Tibial nerve (tissue), 4 donors: ENCODE data around the gene PEX11B. TPM values are rescaled to one million over a fixed set of nuclear protein-coding genes. Genes with fewer than 3 reads are reported as not detected.

Experiments used
- DNase-seq, 2 donors: peaks; one replicate each; pipeline ENCODE4 v3.0.0-alpha.2; 2019; ENCODE audit warnings: low spot score in 2 of 2
- H3K27ac ChIP-seq, 4 donors: fragments of 200-600 bp; sonication (generic) in 3 of 4; one replicate each; pipeline ENCODE4 v1.5.1; 2017 to 2019; ENCODE audit warnings: mild to moderate bottlenecking in 1 of 4
- H3K27me3 ChIP-seq, 2 donors: fragments of 200-600 bp; sonication (generic) in 1 of 2; one replicate each; pipeline versions ENCODE4 v1.5.1 to v1.6.0; 2017 to 2019
- H3K36me3 ChIP-seq, 3 donors: fragments of 200-600 bp; sonication (generic); one replicate each; pipeline ENCODE4 v1.5.1; 2018 to 2019
- H3K4me1 ChIP-seq, 4 donors: fragments of 200-600 bp; sonication (generic) in 3 of 4; one replicate each; pipeline ENCODE4 v1.5.1; 2017 to 2019
- H3K4me3 ChIP-seq, 4 donors: fragments of 200-600 bp; sonication (generic) in 3 of 4; one replicate each; pipeline ENCODE4 v1.5.1; 2017 to 2019; ENCODE audit warnings: mild to moderate bottlenecking in 1 of 4, moderate library complexity in 1 of 4
- H3K9me3 ChIP-seq, 4 donors: fragments of 200-600 bp; sonication (generic) in 3 of 4; one replicate each; pipeline ENCODE4 v1.5.1; 2017 to 2019
- EP300 ChIP-seq, 2 donors: sonication (generic); formaldehyde crosslinking; IDR thresholded peaks; one replicate each; pipeline ENCODE4 v1.6.1; 2017; ENCODE audit warnings: antibody characterized with exemption in 2 of 2, mild to moderate bottlenecking in 1 of 2
- POLR2A ChIP-seq, 2 donors: fragments of 450-650 bp; IDR thresholded peaks; one replicate each; pipeline ENCODE4 v1.6.1; 2017; ENCODE audit warnings: antibody characterized with exemption in 2 of 2, mild to moderate bottlenecking in 2 of 2, moderate library complexity in 2 of 2
- WGBS, 2 donors: methylation state at CpG; one replicate each; pipeline ENCODE4 v1.1.5; 2018; 5-methylcytosine and 5-hydroxymethylcytosine counted together
- total RNA-seq, 4 donors: library from RNA; depleted of rRNA; stranded (reverse); fragments of >200 nt; gene quantifications; one replicate each; pipeline ENCODE4 v1.1.0, GENCODE V29; 2016
- TF ChIP-seq, protein P1 (sequence below), 5 experiments: fragments of 200-600 bp in 3 of 5; fragments of 450-650 bp in 2 of 5; sonication (generic) in 3 of 5; IDR thresholded peaks; one replicate each; pipeline ENCODE4 v1.5.1; 2016 to 2019; ENCODE audit warnings: antibody characterized with exemption in 5 of 5, mild to moderate bottlenecking in 3 of 5, moderate library complexity in 2 of 5

Gene PEX11B, protein sequence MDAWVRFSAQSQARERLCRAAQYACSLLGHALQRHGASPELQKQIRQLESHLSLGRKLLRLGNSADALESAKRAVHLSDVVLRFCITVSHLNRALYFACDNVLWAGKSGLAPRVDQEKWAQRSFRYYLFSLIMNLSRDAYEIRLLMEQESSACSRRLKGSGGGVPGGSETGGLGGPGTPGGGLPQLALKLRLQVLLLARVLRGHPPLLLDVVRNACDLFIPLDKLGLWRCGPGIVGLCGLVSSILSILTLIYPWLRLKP
- total RNA-seq = 10 to 100 TPM; 27.9 to 35.2 (median 30.8) TPM

DNA sequence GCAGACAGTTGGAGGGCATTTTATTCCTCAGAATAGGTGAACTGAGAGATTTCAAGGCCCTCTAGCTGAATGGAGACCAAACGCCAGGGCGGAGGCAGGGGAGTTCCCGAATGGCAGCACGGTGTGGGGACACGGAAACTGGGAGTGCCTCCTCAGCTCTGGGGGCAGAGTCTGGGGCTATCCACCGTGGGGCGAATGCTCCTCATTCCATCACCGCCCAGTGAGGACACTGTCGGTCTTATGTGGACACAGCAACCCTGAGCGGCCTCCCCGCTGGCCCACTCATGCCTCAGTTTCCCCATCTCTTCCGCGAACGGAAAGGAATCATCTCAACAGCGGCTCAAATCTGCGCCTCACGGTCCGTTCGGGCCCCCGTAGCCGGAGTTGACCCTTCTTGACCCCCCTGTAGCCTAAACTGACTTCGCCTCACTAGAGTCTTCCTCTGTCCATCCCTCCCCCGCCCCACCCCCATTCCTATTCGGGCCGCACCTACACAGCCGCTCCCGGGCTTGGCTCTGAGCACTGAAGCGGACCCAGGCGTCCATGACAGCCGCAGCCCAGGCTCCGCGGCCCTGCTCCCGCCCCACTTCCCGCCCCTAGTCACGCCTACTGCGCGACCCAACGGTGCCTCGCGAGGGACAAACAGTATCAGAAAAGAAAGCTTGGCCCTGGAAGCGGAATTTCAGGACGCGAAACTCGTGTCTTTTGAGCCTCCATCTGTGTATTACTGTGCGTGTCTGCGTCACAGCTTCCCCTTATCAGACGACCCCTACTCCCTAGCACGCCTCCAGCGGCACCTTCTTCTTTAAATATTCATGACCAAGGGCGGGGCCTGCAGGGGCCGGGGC is at the start of gene PEX11B:
TSS of gene PEX11B (minus strand) at position 574 of the 848 bp plus-strand sequence. CDS start at position 545, 29 bp downstream.
- TF ChIP-seq EP300 (IDR thresholded peaks at IDR 0.05) = peak; percentile 84 to 93
- TF ChIP-seq, protein P1, sequence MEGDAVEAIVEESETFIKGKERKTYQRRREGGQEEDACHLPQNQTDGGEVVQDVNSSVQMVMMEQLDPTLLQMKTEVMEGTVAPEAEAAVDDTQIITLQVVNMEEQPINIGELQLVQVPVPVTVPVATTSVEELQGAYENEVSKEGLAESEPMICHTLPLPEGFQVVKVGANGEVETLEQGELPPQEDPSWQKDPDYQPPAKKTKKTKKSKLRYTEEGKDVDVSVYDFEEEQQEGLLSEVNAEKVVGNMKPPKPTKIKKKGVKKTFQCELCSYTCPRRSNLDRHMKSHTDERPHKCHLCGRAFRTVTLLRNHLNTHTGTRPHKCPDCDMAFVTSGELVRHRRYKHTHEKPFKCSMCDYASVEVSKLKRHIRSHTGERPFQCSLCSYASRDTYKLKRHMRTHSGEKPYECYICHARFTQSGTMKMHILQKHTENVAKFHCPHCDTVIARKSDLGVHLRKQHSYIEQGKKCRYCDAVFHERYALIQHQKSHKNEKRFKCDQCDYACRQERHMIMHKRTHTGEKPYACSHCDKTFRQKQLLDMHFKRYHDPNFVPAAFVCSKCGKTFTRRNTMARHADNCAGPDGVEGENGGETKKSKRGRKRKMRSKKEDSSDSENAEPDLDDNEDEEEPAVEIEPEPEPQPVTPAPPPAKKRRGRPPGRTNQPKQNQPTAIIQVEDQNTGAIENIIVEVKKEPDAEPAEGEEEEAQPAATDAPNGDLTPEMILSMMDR (IDR thresholded peaks at IDR 0.05) = peak in 3 of 5 experiments; percentile 18 to 64 (median 42)
- TF ChIP-seq POLR2A (IDR thresholded peaks at IDR 0.05) = peak in 1 of 2 donors; percentile 51
- no peaks in the 10 kb centered on the region for H3K27me3 ChIP-seq
- H3K4me1 ChIP-seq = peaks cover 0 to 31% (median 18%) of the 10 kb centered on the region in 4 donors
- peaks cover 0 to 45% (median 0%) of the 10 kb centered on the region in 3 donors for H3K36me3 ChIP-seq
- DNase-seq = peak; percentile 84 to 94
- WGBS, 2 donors = 0% methylated on average over 49 to 51 of the region's 51 CpGs
- H3K4me3 ChIP-seq = peak within 1 kb of the TSS; percentile 77 to 82 (median 80)
- peak within 1 kb of the TSS; percentile 75 to 95 (median 89) for H3K27ac ChIP-seq
- H3K9me3 ChIP-seq = no peaks in the 10 kb centered on the region

DNA sequence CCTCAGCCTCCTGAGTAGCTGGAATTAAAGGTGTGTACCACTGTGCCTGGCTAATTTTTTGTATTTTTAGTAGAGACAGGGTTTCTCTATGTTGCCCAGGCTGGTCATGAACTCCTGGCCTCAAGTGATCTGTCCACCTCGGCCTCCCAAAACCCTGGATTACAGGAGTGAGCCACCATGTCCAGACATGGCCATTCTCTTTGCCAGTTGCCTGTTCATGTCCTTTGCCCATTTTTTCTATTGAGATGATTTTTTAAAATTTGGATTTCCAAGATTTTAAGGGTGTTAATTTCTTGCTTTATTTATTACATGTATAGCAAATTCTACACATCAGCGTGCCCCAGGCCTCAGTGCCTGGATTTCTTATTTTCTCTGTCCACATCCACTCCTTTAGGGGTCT is 48.8 kb upstream of the PEX11B start:
- TF ChIP-seq, protein P1 (IDR thresholded peaks at IDR 0.05) = no peak
- TF ChIP-seq EP300 (IDR thresholded peaks at IDR 0.05) (no peak), POLR2A (IDR thresholded peaks at IDR 0.05) (no peak)
- Histone ChIP-seq H3K27me3 (no peaks in the 10 kb centered on the region), H3K9me3 (peaks cover 0 to 8% (median 0%) of the 10 kb centered on the region in 4 donors), H3K27ac (no peak overlapping the region), H3K4me1 (peaks cover 0 to 33% (median 15%) of the 10 kb centered on the region in 4 donors), H3K36me3 (peaks cover 0 to 9% (median 0%) of the 10 kb centered on the region in 3 donors), H3K4me3 (no peak overlapping the region)
- WGBS, 2 donors = 90 to 100% methylated on average over 2 of the region's 2 CpGs
- DNase-seq = no peak

DNA sequence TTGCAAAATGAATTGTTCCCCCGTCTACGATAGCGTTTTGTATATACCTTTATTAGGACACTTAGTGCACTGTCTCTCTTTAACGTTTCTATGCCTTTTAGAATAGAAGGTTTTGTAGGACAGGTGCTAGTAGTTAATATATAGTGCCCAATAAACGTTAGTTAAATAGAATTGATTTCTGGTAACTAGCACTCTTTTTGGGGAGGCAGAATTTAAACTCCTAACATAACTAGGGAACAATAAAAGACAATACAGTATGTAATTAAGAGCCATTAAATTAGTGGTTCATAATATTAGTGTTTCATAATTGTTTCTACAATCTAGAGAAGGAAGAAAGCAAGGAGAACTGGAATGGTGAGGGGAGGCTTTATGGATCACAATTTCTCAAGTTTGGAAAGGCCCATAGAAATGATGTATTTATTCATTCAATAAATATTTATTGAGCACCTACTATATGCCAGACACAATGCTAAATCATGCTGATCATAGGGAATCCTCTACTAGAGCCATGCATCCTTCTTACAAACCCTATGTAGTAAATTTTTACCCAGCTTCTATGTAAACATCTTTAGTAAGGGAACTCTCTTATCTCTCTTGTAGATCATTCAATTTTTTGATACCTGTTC is 46.7 kb upstream of the PEX11B start:
- Histone ChIP-seq H3K36me3 (peaks cover 0 to 9% (median 0%) of the 10 kb centered on the region in 3 donors), H3K27ac (peak overlapping the region; percentile 84 to 97 (median 91)), H3K27me3 (no peaks in the 10 kb centered on the region), H3K9me3 (peaks cover 0 to 8% (median 0%) of the 10 kb centered on the region in 4 donors), H3K4me3 (peak overlapping the region; percentile 34 to 74 (median 60)), H3K4me1 (peaks cover 0 to 50% (median 17%) of the 10 kb centered on the region in 4 donors)
- TF ChIP-seq POLR2A (IDR thresholded peaks at IDR 0.05) (no peak), EP300 (IDR thresholded peaks at IDR 0.05) (no peak)
- TF ChIP-seq, protein P1 (IDR thresholded peaks at IDR 0.05) = no peak
- DNase-seq = no peak
- WGBS, 2 donors = 2% methylated on average over 5 of the region's 5 CpGs

DNA sequence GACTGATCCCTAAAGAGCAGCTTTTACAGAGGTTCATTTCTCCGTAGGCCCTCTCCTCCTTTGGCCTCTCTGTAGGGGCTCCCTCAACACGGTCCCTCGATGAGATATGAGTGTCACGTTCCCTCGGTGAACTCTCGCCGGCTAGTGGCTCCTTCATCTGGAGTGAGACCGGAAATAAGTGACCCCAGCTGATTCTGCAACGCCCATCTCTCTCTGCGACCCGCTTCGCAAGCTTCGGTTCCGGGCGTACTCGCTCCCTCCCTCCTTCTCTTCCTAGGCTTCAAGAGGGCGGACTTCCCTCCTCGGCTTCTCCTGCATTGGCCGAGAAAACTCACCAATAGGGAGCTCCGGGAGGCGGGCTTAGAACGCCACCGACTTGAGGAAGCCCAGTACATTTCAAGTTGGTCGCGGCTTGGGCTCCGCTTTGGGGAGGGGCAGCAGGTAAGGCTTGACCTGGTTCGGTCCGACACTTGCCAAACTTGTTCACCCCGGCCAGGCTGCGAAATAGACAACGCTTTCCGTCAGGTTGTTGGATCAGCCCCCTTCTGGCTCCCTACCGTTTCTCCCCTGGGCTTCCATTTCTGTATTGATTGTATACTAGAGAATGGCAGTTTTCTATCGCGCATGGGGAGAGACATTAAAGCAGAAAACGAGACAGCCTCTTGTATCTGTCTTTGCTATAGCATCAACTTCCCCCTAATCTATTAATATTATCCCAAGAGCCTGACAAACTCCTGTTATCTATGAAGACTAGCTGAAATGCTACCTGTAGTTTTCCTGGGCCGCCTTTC is 46.0 kb upstream of the PEX11B start, which contains the start of the genes ANKRD34A and POLR3GL:
TSS of gene ANKRD34A (minus strand) at position 248 of the 791 bp plus-strand sequence. CDS start 2,816 bp downstream, outside the sequence.
TSS of gene POLR3GL (plus strand) at position 363 of the 791 bp plus-strand sequence. CDS start 10,176 bp downstream, outside the sequence.
- TF ChIP-seq POLR2A (IDR thresholded peaks at IDR 0.05) (peak; percentile 88 to 98), EP300 (IDR thresholded peaks at IDR 0.05) (peak; percentile 65 to 99)
- TF ChIP-seq, protein P1 (IDR thresholded peaks at IDR 0.05) = peak in 1 of 5 experiments; percentile 54
- peak within 1 kb of the TSS; percentile 34 to 74 (median 60) for H3K4me3 ChIP-seq
- H3K27ac ChIP-seq = peak within 1 kb of the TSS; percentile 84 to 97 (median 91)
- H3K27me3 ChIP-seq = no peaks in the 10 kb centered on the region
- H3K9me3 ChIP-seq = peaks cover 0 to 8% (median 0%) of the 10 kb centered on the region in 4 donors
- H3K4me1 ChIP-seq = peaks cover 0 to 57% (median 21%) of the 10 kb centered on the region in 4 donors
- 1% methylated on average over 32 to 34 of the region's 37 CpGs for WGBS, 2 donors
- peaks cover 0 to 9% (median 0%) of the 10 kb centered on the region in 3 donors for H3K36me3 ChIP-seq
- DNase-seq = peak; percentile 91 to 95
